Activated naive CD8-positive, alpha-beta T cell treated with anti-CD3 and anti-CD28 coated beads for 36 hours (primary cell): Measurements from ENCODE around the gene EFS. TPM values are rescaled to one million over a fixed set of nuclear protein-coding genes. Genes with fewer than 3 reads are reported as not detected.

Source experiments
- DNase-seq: peaks from one replicate; pipeline ENCODE4 v3.0.0; 2021
- H3K27ac Mint-ChIP-seq: one replicate; pipeline ENCODE4 v1.8.0; 2022; ENCODE audit warnings: mild to moderate bottlenecking, moderate library complexity, mixed read lengths
- H3K27me3 Mint-ChIP-seq: one replicate; pipeline ENCODE4 v1.8.0; 2022; ENCODE audit warnings: mild to moderate bottlenecking, mixed read lengths
- H3K36me3 Mint-ChIP-seq: one replicate; pipeline ENCODE4 v1.8.0; 2021; ENCODE audit warnings: mild to moderate bottlenecking, mixed read lengths
- H3K4me1 Mint-ChIP-seq: one replicate; pipeline ENCODE4 v1.8.0; 2021; ENCODE audit warnings: mixed read lengths
- H3K4me3 Mint-ChIP-seq: one replicate; pipeline ENCODE4 v1.8.0; 2022; ENCODE audit warnings: mild to moderate bottlenecking, moderate library complexity, mixed read lengths
- H3K9me3 Mint-ChIP-seq: one replicate; pipeline ENCODE4 v1.8.0; 2022; ENCODE audit warnings: mixed read lengths
- total RNA-seq, 2 experiments: library from RNA; stranded (reverse); gene quantifications; one replicate each; pipeline ENCODE4 v1.2.3, GENCODE V29; 2021

EFS gene
- total RNA-seq, 2 experiments from 2014 or later, result not detected

GRCh38 chr14:23359722-23360447 is 5.1 kb downstream of the EFS start:
- Mint-ChIP-seq H3K9me3 (no peaks in the 10 kb centered on the region), H3K4me3 (no peak overlapping the region), H3K36me3 (no peaks in the 10 kb centered on the region), H3K27ac (no peak overlapping the region), H3K4me1 (no peaks in the 10 kb centered on the region), H3K27me3 (peaks cover 16% of the 10 kb centered on the region)
- DNase-seq, result no peak

- Mint-ChIP-seq H3K27ac (no peak overlapping the region), H3K4me3 (no peak overlapping the region), H3K9me3 (no peaks in the 10 kb centered on the region), H3K4me1 (no peaks in the 10 kb centered on the region), H3K27me3 (peaks cover 11% of the 10 kb centered on the region), H3K36me3 (no peaks in the 10 kb centered on the region)
- no peak for DNase-seq
Measured at GRCh38 chr14:23359167-23359626, 5.8 kb downstream of the EFS start.

DNA sequence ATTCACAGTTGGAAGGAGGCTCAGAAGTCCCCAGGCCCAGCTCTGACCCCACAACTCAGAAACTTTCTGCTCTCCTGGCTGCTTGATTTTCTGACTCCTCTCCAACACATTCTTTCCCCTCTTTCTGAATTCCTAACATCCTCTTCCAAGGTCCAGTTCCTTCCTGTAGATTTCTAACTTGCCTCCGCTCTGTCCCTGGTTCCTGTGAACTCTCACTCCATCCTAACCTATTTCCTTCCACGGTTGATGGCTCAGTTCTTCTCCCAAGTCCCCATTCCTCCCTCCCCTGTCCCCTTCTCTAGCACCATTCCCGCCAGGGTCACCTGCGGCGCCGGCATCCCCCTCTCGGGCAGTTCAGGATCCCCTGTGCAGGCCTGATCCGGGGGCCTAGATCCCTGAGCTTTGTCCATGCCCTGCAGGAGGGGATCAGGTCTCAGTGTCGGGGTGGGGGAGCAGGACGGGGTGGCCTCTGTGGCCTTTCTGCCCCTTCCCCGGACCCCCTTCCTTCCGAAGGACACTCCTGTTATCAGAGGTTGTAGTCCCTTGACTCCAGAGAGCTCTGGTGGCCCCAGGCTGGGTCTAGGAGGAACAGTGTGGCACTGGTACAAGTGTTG is 6.3 kb downstream of the EFS start:
- no peaks in the 10 kb centered on the region for H3K4me1 Mint-ChIP-seq
- DNase-seq, result no peak
- H3K4me3 Mint-ChIP-seq, result no peak overlapping the region
- H3K27ac Mint-ChIP-seq, result no peak overlapping the region
- H3K36me3 Mint-ChIP-seq, result no peaks in the 10 kb centered on the region
- H3K27me3 Mint-ChIP-seq, result peaks cover 11% of the 10 kb centered on the region
- H3K9me3 Mint-ChIP-seq, result no peaks in the 10 kb centered on the region

DNA sequence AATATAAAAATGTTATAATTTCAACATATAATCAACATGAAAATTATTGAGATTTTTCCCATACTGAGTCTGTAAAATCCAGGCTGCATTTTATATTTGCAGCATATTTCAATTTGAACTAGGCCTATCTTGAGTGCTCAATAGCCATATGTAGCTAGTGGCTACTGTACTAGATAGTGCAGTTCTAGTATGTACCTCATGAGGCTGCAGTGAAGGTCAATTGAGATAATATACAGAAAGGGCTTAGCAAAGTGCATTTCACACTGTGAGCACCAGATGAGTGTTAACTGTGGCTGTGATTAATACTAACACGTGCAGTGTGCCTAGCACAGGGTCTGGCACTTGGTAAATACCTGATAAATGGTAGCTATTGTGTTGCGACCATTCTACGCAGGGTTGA is 6.9 kb downstream of the EFS start:
- DNase-seq, result no peak
- Mint-ChIP-seq H3K4me1 (peaks cover under 1% of the 10 kb centered on the region), H3K9me3 (no peaks in the 10 kb centered on the region), H3K27ac (no peak overlapping the region), H3K36me3 (no peaks in the 10 kb centered on the region), H3K27me3 (peaks cover 13% of the 10 kb centered on the region), H3K4me3 (no peak overlapping the region)

DNA sequence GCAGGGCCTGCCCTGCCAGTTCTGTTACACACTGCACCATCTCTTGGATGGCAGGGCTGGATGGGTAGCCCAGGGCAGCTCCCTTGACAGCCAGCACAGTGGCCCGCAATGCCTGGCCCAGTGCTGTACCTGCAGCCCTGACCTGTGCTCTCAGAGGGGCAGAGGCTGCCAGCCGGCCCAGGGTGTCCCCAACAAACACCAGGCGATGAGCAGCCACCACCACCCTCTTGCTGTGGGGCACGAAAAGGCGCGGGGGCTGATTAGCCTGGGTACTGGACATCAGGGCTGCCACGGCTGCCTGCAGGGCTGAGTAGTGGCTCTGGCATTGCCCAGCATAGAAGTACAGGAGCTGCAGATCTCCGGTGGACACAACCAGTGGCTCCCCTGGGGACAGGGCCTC is 7.7 kb downstream of the EFS start:
- Mint-ChIP-seq H3K27ac (no peak overlapping the region), H3K4me1 (peaks cover 2% of the 10 kb centered on the region), H3K36me3 (no peaks in the 10 kb centered on the region), H3K27me3 (peaks cover 18% of the 10 kb centered on the region), H3K9me3 (no peaks in the 10 kb centered on the region), H3K4me3 (no peak overlapping the region)
- no peak for DNase-seq

DNA sequence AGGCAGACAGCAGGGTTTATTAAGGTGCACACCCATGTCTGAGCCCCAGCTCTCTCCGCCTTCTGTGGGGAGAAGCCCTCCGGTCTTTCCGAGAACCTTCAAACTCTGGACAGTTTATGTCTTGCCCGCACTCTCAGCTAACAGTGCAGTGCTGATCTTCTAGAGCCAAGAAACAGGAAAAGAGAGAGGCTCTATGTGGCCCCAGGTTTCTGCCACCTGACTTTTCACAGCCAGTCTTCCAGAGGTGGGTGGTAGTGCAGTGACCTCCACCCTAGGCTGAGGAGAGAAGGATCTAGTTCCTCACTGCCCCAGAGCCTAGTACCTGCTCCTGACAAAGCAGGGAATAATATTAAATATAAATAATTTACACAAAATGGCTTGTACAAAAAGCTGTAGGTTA is 8.3 kb downstream of the EFS start:
- H3K9me3 Mint-ChIP-seq, result no peaks in the 10 kb centered on the region
- H3K27ac Mint-ChIP-seq, result no peak overlapping the region
- no peaks in the 10 kb centered on the region for H3K36me3 Mint-ChIP-seq
- H3K4me3 Mint-ChIP-seq, result no peak overlapping the region
- no peak for DNase-seq
- H3K27me3 Mint-ChIP-seq, result peaks cover 18% of the 10 kb centered on the region
- peaks cover 2% of the 10 kb centered on the region for H3K4me1 Mint-ChIP-seq

DNA sequence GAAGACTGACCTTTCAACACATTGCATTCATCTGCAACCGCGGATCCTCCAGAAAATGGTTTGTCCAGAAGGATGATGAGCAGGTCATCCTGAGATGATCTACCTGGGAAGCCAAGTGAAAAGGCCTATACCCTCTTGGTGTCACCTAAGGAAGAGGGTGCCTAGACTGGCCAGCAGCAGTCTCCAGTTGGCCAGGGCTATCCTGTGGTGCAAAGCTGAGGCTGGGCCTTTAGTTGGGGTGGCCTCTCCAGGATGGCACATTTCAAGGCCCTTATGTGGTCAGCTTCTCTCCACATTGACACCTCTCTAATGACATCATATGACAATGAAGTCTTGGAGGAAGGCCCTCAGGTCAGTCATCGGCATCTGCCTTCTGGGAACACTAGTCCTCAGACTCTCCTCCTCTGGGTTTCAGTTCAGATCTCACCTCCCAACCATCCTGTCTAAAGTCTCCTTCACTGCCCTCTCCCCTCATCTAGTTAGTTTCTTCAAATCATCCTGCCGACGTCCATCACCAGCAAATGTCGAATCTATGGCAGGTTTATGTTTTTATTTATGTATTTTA is 9.0 kb downstream of the EFS start:
- Mint-ChIP-seq H3K36me3 (no peaks in the 10 kb centered on the region), H3K4me3 (no peak overlapping the region), H3K9me3 (no peaks in the 10 kb centered on the region), H3K4me1 (peaks cover 6% of the 10 kb centered on the region), H3K27me3 (peaks cover 23% of the 10 kb centered on the region), H3K27ac (no peak overlapping the region)
- DNase-seq, result no peak

DNA sequence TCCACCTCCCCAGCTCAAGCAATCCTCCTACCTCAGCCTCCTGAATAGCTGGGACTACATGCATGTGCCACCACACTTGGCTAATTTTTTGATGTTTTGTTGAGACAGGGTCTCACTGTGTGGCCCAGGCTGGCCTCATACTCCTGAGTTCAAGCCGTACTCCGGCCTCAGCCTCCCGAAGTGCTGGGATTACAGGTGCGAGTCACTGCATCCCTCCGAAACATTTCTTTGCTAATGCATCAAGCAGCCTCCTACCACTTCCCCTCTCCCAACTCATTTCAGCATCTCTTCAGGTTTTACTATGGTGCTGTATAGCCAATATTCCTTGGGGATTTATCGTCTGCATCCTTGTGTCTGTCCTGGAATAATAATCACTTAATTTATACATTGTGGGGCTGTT is 10.0 kb downstream of the EFS start:
- no peaks in the 10 kb centered on the region for H3K9me3 Mint-ChIP-seq
- peaks cover 6% of the 10 kb centered on the region for H3K4me1 Mint-ChIP-seq
- no peak overlapping the region for H3K27ac Mint-ChIP-seq
- DNase-seq, result no peak
- H3K36me3 Mint-ChIP-seq, result peaks cover 2% of the 10 kb centered on the region
- H3K4me3 Mint-ChIP-seq, result no peak overlapping the region
- peaks cover 23% of the 10 kb centered on the region for H3K27me3 Mint-ChIP-seq

DNA sequence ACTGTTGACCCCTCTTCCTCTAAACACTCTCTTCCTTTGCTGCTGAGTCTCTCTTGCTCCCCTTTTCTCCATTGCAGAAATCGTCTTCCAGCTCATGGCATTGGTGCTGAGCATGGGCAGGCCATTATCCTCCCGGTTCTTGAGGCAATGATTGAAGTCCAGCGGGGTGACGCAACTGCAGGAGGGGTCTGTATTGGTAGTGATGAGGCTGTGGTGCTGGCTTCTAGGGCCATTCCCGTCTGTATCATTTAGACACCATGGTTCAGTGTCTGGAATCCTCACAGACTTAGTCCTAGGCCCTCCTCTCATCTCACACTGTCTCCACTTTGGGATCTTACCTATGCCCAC is 11.6 kb downstream of the EFS start:
- Mint-ChIP-seq H3K36me3 (peaks cover 2% of the 10 kb centered on the region), H3K27me3 (peaks cover 23% of the 10 kb centered on the region), H3K4me1 (peaks cover 6% of the 10 kb centered on the region), H3K27ac (no peak overlapping the region), H3K9me3 (no peaks in the 10 kb centered on the region), H3K4me3 (peak overlapping the region; percentile 73)
- no peak for DNase-seq

DNA sequence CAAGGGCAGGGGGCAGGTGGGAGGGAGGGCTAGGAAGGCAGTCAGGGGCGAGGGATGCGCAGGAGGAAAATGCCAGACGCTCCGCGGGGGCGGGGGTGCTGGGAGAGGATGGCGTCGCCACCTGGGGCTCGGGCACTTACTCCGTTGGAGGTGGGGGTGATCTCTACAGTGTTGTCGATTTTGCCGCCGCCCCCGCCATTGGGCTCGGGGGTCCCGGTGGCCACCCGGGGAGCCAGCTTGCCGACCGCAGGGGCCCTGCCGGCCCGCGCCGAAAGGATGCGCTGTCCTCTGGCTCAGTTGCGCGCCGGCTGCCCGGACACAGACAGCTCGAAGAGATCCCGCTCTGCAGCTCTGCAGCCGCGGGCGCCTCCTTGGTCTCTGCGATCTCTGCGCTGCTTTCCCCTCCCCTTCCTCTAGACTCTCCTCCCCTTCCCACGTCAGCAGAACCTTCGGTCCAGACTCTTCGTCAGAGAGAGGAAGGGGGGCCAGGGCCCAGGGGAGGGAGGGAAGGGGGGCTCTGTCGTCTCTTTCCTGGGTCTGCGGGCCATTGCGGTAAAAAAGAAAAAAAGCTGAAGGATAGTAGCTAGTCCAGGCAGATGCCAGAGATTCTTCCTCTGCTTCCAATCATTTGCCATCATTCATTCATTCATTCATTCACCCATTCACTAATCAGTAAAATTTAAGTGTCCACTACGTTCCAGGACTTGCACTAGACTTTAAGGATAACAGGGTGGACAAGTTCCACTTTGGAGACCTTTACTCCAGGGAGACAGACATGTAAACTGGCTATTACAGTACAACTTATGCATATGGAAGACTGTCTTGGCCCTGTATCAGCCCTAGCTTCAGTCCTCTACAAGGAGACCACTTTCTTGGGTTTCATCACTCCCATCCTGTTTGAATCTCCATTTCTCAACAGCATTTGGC is 12.2 kb downstream of the EFS start, which contains the start of gene SLC22A17:
TSS of gene SLC22A17 (minus strand) at position 382 of the 927 bp plus-strand sequence.
- Mint-ChIP-seq H3K36me3 (peaks cover 2% of the 10 kb centered on the region), H3K4me1 (peaks cover 6% of the 10 kb centered on the region), H3K4me3 (peak within 1 kb of the TSS; percentile 73), H3K27ac (no peak within 1 kb of the TSS), H3K9me3 (no peaks in the 10 kb centered on the region), H3K27me3 (peaks cover 23% of the 10 kb centered on the region)
- DNase-seq, result peak; percentile 49

DNA sequence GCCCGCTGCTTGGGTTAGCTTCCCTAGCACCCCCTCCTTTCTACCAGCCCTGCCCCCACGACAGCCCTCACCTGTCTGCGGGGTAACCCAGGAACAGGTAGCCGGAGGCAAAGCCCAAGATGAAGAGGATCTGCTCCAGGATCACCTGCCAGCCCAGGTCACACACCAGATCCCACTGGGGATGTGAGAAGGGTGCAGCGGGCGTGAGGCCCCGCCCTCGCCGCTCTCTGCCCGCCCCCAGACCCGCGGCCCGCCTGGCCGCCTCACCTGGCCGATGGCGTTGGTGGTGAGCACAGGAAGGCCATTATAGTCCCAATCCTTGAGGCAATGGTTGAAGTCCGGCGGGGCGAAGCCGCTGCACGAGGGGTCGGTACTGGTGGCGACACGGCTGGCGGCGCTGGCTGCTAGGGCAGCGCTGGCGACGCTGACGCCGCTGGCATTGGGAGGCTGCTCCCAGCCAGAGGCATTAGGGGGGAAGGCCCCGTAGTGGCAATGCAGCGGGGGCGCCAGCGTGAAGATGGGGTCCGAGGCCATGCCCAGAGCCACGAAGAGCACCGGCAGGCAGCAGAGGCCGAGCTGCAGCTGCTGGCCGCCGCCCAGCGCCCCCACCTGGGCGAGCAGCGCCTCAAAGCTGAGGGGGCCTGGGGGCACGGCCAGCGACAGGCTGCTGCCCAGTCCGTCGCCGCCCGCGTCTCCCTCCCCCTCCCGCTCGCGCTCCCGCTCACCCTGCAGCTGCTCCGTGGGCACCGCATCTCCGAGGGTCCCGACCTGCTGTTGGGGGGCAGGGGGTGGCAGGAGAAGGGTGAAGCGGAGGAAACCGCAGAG is 13.1 kb downstream of the EFS start:
- Mint-ChIP-seq H3K27me3 (peaks cover 23% of the 10 kb centered on the region), H3K4me3 (peak overlapping the region; percentile 73), H3K27ac (no peak overlapping the region), H3K9me3 (no peaks in the 10 kb centered on the region), H3K4me1 (peaks cover 6% of the 10 kb centered on the region), H3K36me3 (peaks cover 2% of the 10 kb centered on the region)
- DNase-seq, result no peak

GRCh38 chr14:23349156-23349845 is 15.7 kb downstream of the EFS start:
- Mint-ChIP-seq H3K4me1 (peaks cover 6% of the 10 kb centered on the region), H3K27me3 (peaks cover 22% of the 10 kb centered on the region), H3K9me3 (no peaks in the 10 kb centered on the region), H3K27ac (no peak overlapping the region), H3K36me3 (peaks cover 2% of the 10 kb centered on the region), H3K4me3 (no peak overlapping the region)
- DNase-seq, result no peak

DNA sequence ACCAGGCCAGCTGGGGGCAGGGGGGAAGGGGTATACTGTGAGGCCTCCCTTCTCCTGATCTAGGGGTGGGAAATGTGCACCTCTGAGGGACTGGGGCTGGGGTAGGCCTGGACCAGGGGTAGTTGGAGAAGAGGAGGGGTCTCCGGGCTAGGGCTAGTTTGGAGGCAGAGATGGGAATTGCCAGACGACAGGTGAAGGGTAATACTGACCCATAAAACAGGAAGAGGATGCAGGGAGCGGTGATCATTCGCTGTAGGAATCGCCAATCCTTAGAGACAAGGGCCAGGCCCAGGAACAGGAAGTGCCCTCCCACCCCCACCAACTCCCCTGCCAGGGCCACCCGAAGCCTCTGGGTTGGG is 16.7 kb downstream of the EFS start:
- no peak overlapping the region for H3K27ac Mint-ChIP-seq
- peaks cover 12% of the 10 kb centered on the region for H3K27me3 Mint-ChIP-seq
- H3K4me3 Mint-ChIP-seq, result no peak overlapping the region
- no peak for DNase-seq
- H3K4me1 Mint-ChIP-seq, result peaks cover 6% of the 10 kb centered on the region
- no peaks in the 10 kb centered on the region for H3K9me3 Mint-ChIP-seq
- H3K36me3 Mint-ChIP-seq, result peaks cover 2% of the 10 kb centered on the region
